ENCODE results near the gene ZBED5. TPM values are rescaled to one million over a fixed set of nuclear protein-coding genes. Genes with fewer than 3 reads are reported as not detected.

The ZBED5 gene
- total and polyA plus RNA-seq, 2 of the 4 experiments (the other 2 are of a cell fraction), result 28.2 to 30.8 TPM

DNA sequence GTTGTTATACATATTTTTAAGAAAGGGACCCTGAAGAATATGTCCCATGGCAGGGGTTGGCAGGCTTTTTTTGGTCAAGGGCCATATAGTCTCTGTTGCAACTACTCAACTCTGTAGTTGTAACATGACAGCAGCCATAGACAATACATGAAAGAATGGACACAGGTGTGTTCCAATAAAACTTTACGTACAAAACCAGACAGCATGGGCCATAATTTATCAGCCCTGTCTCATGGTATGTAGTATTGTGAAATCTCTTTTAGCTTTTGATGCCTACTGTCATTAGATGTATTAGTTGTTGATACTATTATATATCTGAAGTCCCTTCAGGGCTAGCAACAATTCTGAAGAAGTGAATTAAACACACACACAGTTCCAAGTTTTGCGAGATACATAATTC lies 2.6 kb downstream of the ZBED5 start:
- Histone ChIP-seq H2BK15ac (ENCODE audit: low read depth, low read length) (no peak overlapping the region), H3K56ac (ENCODE audit: extremely low read depth, insufficient read depth, low read length) (no peak overlapping the region), H3K9me3 (ENCODE audit: control insufficient read depth, insufficient read depth, low read length) (no peaks in the 10 kb centered on the region), H3K79me1 (ENCODE audit: low read depth in 1 of 2, low read length in 2 of 2) (peaks cover 30 to 61% of the 10 kb centered on the region in 2 experiments), H4K8ac (ENCODE audit: low read depth in 2 of 2, low read length in 2 of 2) (no peak overlapping the region), H3K23ac (ENCODE audit: low read depth, low read length) (no peak overlapping the region), H3K36me3 (ENCODE audit: control insufficient read depth, insufficient read depth, low read length) (peaks cover 9% of the 10 kb centered on the region), H2BK20ac (ENCODE audit: low read depth, low read length) (no peak overlapping the region), H3K4me1 (ENCODE audit: control insufficient read depth, insufficient read depth, low read length) (no peaks in the 10 kb centered on the region), H2BK5ac (ENCODE audit: low read depth, low read length, poor library complexity, severe bottlenecking) (no peak overlapping the region), H2AK9ac (replicated peaks; ENCODE audit: low read depth, low read length, poor library complexity) (no peak overlapping the region), H3K27ac (ENCODE audit: insufficient read depth, low read length) (no peak overlapping the region), H2BK120ac (ENCODE audit: low read depth, low read length) (no peak overlapping the region), H4K20me1 (ENCODE audit: insufficient read depth, low read length) (no peaks in the 10 kb centered on the region), H3K9me1 (ENCODE audit: insufficient read depth, low read length) (no peaks in the 10 kb centered on the region), H3K4me3 (ENCODE audit: insufficient read depth, low read depth, low read length) (no peak overlapping the region), H3K14ac (replicated peaks; ENCODE audit: low read depth, low read length) (no peak overlapping the region), H3K18ac (ENCODE audit: low read depth, low read length) (no peak overlapping the region), H4K91ac (ENCODE audit: insufficient read depth, low read depth, low read length) (no peak overlapping the region), H3K27me3 (ENCODE audit: control insufficient read depth, insufficient read depth, low read length) (no peaks in the 10 kb centered on the region), H2AFZ (replicated peaks; ENCODE audit: low read length, poor library complexity) (no peak overlapping the region), H2AK5ac (ENCODE audit: low read depth, low read length) (no peak overlapping the region), H4K5ac (ENCODE audit: low read depth, low read length) (no peak overlapping the region), H3K4ac (ENCODE audit: low read depth, low read length) (no peak overlapping the region), H3K9ac (ENCODE audit: low read depth, low read length) (no peak overlapping the region), H3K4me2 (ENCODE audit: low read depth, low read length) (no peak overlapping the region)
- DNase-seq (no peak), ATAC-seq (ENCODE audit: low read depth) (no peak)
- dilution Hi-C loops (cut with HindIII; ENCODE audit: low sequenced_read_pairs, unreplicated experiment) (no loop called here), intact Hi-C loops (cut with micrococcal nuclease) (loop anchor here (5.0 kb wide), 2 partner anchors 167 to 932 kb away; no protein-coding TSS in a partner anchor), in situ Hi-C loops (cut with MboI; ENCODE audit: low sequenced_read_pairs) (loop anchor here (5.0 kb wide), 1 partner anchor 77 kb away; no protein-coding TSS in a partner anchor)
- no CpG with 5 or more reads among the region's 2 CpGs for WGBS, 2 experiments (ENCODE audit: extremely low coverage in 2 of 2, insufficient read length in 1 of 2)
- CTCF ChIA-PET, result interaction anchor here (0.6 kb wide), 1 partner anchor 107 kb away, joined by 4 read pairs; no protein-coding TSS in a partner anchor
- POLR2A ChIA-PET (ENCODE audit: unreplicated experiment), result no interaction called here
- no TSS peak for BruUV-seq (replicated peaks)
- TF ChIP-seq MAFK (IDR thresholded peaks at IDR 0.05; ENCODE audit: low read depth, low read length), result no peak
- TF ChIP-seq, protein P1, sequence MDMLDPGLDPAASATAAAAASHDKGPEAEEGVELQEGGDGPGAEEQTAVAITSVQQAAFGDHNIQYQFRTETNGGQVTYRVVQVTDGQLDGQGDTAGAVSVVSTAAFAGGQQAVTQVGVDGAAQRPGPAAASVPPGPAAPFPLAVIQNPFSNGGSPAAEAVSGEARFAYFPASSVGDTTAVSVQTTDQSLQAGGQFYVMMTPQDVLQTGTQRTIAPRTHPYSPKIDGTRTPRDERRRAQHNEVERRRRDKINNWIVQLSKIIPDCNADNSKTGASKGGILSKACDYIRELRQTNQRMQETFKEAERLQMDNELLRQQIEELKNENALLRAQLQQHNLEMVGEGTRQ (IDR thresholded peaks at IDR 0.05; ENCODE audit: low read depth, low read length), result no peak
- no peak for TF ChIP-seq MXI1 (IDR thresholded peaks at IDR 0.05; ENCODE audit: borderline replicate concordance, low read depth, low read length)
- TF ChIP-seq CEBPB (IDR thresholded peaks at IDR 0.05; ENCODE audit: low read depth, low read length), result peak; percentile 67
